NCI-H345 treated with DMSO at 0.1 percent for 48 hours (cell line): ENCODE data around the gene NR1D1.

Experiments used
- DNase-seq: peaks from one replicate; lab custom pipeline; 2025; ENCODE audit not compliant: unreplicated experiment; lab: John Stamatoyannopoulos, UW

Gene NR1D1

GRCh38 chr17:40111221-40112128 is 11.1 kb upstream of the NR1D1 start:
- DNase-seq: peak; percentile 65

GRCh38 chr17:40110026-40110845 is 9.8 kb upstream of the NR1D1 start:
- no peak for DNase-seq

- DNase-seq: no peak
Measured at GRCh38 chr17:40108970-40109824, 8.8 kb upstream of the NR1D1 start.

- no peak for DNase-seq
Measured at GRCh38 chr17:40107522-40108174, 7.3 kb upstream of the NR1D1 start.

- no peak for DNase-seq
Measured at GRCh38 chr17:40106760-40107521, 6.6 kb upstream of the NR1D1 start.

GRCh38 chr17:40105861-40106759 is 5.7 kb upstream of the NR1D1 start:
- DNase-seq: no peak

- DNase-seq: no peak
Measured at GRCh38 chr17:40104594-40105486, 4.5 kb upstream of the NR1D1 start.

- no peak for DNase-seq
Measured at GRCh38 chr17:40103688-40104087, 3.3 kb upstream of the NR1D1 start.

- no peak for DNase-seq
Measured at GRCh38 chr17:40103071-40103661, 2.8 kb upstream of the NR1D1 start.

- no peak for DNase-seq
Measured at GRCh38 chr17:40101367-40102210, 1.2 kb upstream of the NR1D1 start.

GRCh38 chr17:40100669-40101366 is 429 bp upstream of the NR1D1 start:
- DNase-seq: peak; percentile 93

- DNase-seq: no peak
Measured at GRCh38 chr17:40099619-40100418, 570 bp downstream of the NR1D1 start.

- peak; percentile 24 for DNase-seq
Measured at GRCh38 chr17:40098846-40099618, 1.4 kb downstream of the NR1D1 start.
